NT2/D1 (cell line): ENCODE measurements around the gene ADAM8.
"Not testable (repeated sequence)": the region's sequence is repeated elsewhere in the genome, so short reads cannot be mapped to it uniquely, and the experiment has no call there.

Experiments
- YY1 ChIP-seq: IDR thresholded peaks from 2 replicates; pipeline ENCODE4 v1.6.1; 2011; ENCODE audit not compliant: insufficient read length, insufficient read depth
- ZNF274 ChIP-seq: IDR thresholded peaks from 2 replicates; pipeline ENCODE4 v1.6.1; 2011; ENCODE audit warnings: mild to moderate bottlenecking, low read depth, low read length

GRCh38 chr10:133322064-133322709 is 45.5 kb upstream of the ADAM8 start:
- TF ChIP-seq YY1, ZNF274: not testable (repeated sequence)
